SK-N-SH (cell line): ENCODE data around the gene TUBGCP3. TPM values are rescaled to one million over a fixed set of nuclear protein-coding genes. Genes with fewer than 3 reads are reported as not detected.

Experiments
- CTCF ChIA-PET: fragments of 300-600, 350-600 bp; formaldehyde crosslinking; extraction: SDS; loops from one replicate; lab custom pipeline; 2021; lab: Yijun Ruan, JAX
- POLR2A ChIA-PET: fragments of 350-600 bp; sonication (Branson Sonifier 250); formaldehyde crosslinking; extraction: SDS; loops from one replicate; lab custom pipeline; 2020; ENCODE audit warnings: antibody characterized with exemption, inconsistent platforms; lab: Yijun Ruan, JAX
- DNase-seq: peaks from one replicate; pipeline ENCODE4 v3.0.0; 2012
- H2AFZ ChIP-seq: fragments of 200-600 bp; sonication (generic); 2 replicates; pipeline ENCODE4 v1.8.1; 2016; ENCODE audit warnings: antibody characterized with exemption, mild to moderate bottlenecking, low read depth
- H3F3A ChIP-seq: fragments of 200-600 bp; sonication (generic); replicated peaks from 2 replicates; pipeline ENCODE3; 2016; ENCODE audit warnings: antibody characterized with exemption, mild to moderate bottlenecking; ENCODE audit not compliant: insufficient read depth
- H3K27ac ChIP-seq, 2 experiments: fragments of 200-500 bp in 1 of 2; fragments of 200-600 bp in 1 of 2; sonication (Bioruptor generic) in 1 of 2; sonication (generic), shearing (Covaris generic) in 1 of 2; 2 replicates each; pipeline versions ENCODE4 v1.5.1 to v1.6.1; 2014 to 2016; ENCODE audit warnings: low read depth in 2 of 2, inconsistent platforms in 1 of 2, low read length in 1 of 2, mild to moderate bottlenecking in 1 of 2, mixed read lengths in 1 of 2
- H3K27me3 ChIP-seq: fragments of 200-600 bp; sonication (generic), shearing (Covaris generic); 2 replicates; pipeline ENCODE4 v1.6.1; 2016; ENCODE audit warnings: mixed run types; ENCODE audit not compliant: insufficient read depth
- H3K36me3 ChIP-seq, 2 experiments: fragments of 200-500 bp in 1 of 2; fragments of 200-600 bp in 1 of 2; sonication (Bioruptor generic) in 1 of 2; sonication (generic) in 1 of 2; replicated peaks in 1 of 2; 2 replicates each; pipeline versions ENCODE3 to v1.5.1; 2014 to 2016; ENCODE audit warnings: low read length in 1 of 2, mild to moderate bottlenecking in 1 of 2; ENCODE audit not compliant: insufficient read depth in 2 of 2, control insufficient read depth in 1 of 2
- H3K4me1 ChIP-seq, 2 experiments: fragments of 200-500 bp in 1 of 2; fragments of 200-600 bp in 1 of 2; sonication (Bioruptor generic) in 1 of 2; sonication (generic), shearing (Covaris generic) in 1 of 2; 2 replicates each; pipeline versions ENCODE4 v1.5.1 to v1.6.1; 2014 to 2016; ENCODE audit warnings: low read depth in 1 of 2, low read length in 1 of 2, mixed run types in 1 of 2; ENCODE audit not compliant: insufficient read depth in 2 of 2, control insufficient read depth in 1 of 2
- H3K4me2 ChIP-seq: fragments of 200-600 bp; sonication (generic), shearing (Covaris generic); 2 replicates; pipeline ENCODE4 v1.6.1; 2017; ENCODE audit warnings: mixed run types
- H3K4me3 ChIP-seq, 2 experiments: fragments of 200-500 bp in 1 of 2; fragments of 200-600 bp in 1 of 2; sonication (Bioruptor generic) in 1 of 2; sonication (generic), shearing (Covaris generic) in 1 of 2; 2 replicates each; pipeline versions ENCODE4 v1.5.1 to v1.8.1; 2014 to 2016; ENCODE audit warnings: low read depth in 2 of 2, inconsistent platforms in 1 of 2, low read length in 1 of 2, mild to moderate bottlenecking in 1 of 2, mixed read lengths in 1 of 2, moderate library complexity in 1 of 2
- H3K79me2 ChIP-seq: fragments of 200-600 bp; sonication (generic); 2 replicates; pipeline ENCODE4 v1.8.1; 2017; ENCODE audit warnings: mild to moderate bottlenecking; ENCODE audit not compliant: insufficient read depth
- H3K9ac ChIP-seq: fragments of 200-600 bp; sonication (generic); 2 replicates; pipeline ENCODE4 v1.6.1; 2017; ENCODE audit warnings: mixed run types
- H3K9me2 ChIP-seq: fragments of 200-600 bp; sonication (generic); 2 replicates; pipeline ENCODE4 v1.6.1; 2017; ENCODE audit warnings: mixed run types
- H3K9me3 ChIP-seq: fragments of 200-600 bp; sonication (generic); 2 replicates; pipeline ENCODE4 v1.6.1; 2017; ENCODE audit warnings: mixed run types, mild to moderate bottlenecking, moderate library complexity
- H4K20me1 ChIP-seq: fragments of 200-600 bp; sonication (generic); 2 replicates; pipeline ENCODE4 v1.6.1; 2017; ENCODE audit warnings: mild to moderate bottlenecking, mixed run types; ENCODE audit not compliant: insufficient read depth
- CHD2 ChIP-seq: fragments of 150-350 bp; IDR thresholded peaks from 2 replicates; pipeline ENCODE4 v1.6.1; 2018; ENCODE audit warnings: low read length; ENCODE audit not compliant: partially characterized antibody
- CTCF ChIP-seq: fragments of 200-600 bp; sonication (generic); IDR thresholded peaks from 2 replicates; pipeline ENCODE4 v1.6.1; 2017; ENCODE audit warnings: antibody characterized with exemption, mild to moderate bottlenecking, moderate library complexity
- ELF1 ChIP-seq: IDR thresholded peaks from 2 replicates; pipeline ENCODE4 v1.4.0; 2012
- EP300 ChIP-seq, 2 experiments: IDR thresholded peaks; 2 replicates each; pipeline versions ENCODE4 v1.4.0 to v1.6.1; 2012; ENCODE audit warnings: borderline replicate concordance in 1 of 2, low read depth in 1 of 2, low read length in 1 of 2
- EZH2phosphoT487 ChIP-seq: fragments of 200-600 bp; sonication (generic); IDR thresholded peaks from 2 replicates; pipeline ENCODE4 v1.6.1; 2017; ENCODE audit warnings: low read depth, mixed run types, mild to moderate bottlenecking, antibody characterized with exemption, moderate library complexity, borderline replicate concordance
- FOSL2 ChIP-seq: IDR thresholded peaks from 2 replicates; pipeline ENCODE4 v1.4.0; 2012; ENCODE audit warnings: low read depth, mild to moderate bottlenecking, moderate library complexity, borderline replicate concordance
- GATA2 ChIP-seq: sonication (generic); formaldehyde crosslinking; IDR thresholded peaks from 2 replicates; pipeline ENCODE4 v1.5.0; 2020; ENCODE audit warnings: mild to moderate bottlenecking, missing genetic modification reagents
- IRF3 ChIP-seq: fragments of 150-350 bp; IDR thresholded peaks from 2 replicates; pipeline ENCODE4 v1.6.1; 2016; ENCODE audit warnings: mild to moderate bottlenecking, low read depth, low read length
- JUND ChIP-seq: IDR thresholded peaks from 2 replicates; pipeline ENCODE4 v1.4.0; 2012
- MAX ChIP-seq: IDR thresholded peaks from 2 replicates; pipeline ENCODE4 v1.4.0; 2012; ENCODE audit warnings: low read depth
- MXI1 ChIP-seq: IDR thresholded peaks from 2 replicates; pipeline ENCODE4 v1.6.1; 2012; ENCODE audit warnings: mild to moderate bottlenecking, low read depth, low read length, improper control_type of control experiment
- NRF1 ChIP-seq: IDR thresholded peaks from 2 replicates; pipeline ENCODE4 v1.6.1; 2012; ENCODE audit warnings: low read depth, mild to moderate bottlenecking, low read length
- PBX3 ChIP-seq: IDR thresholded peaks from 2 replicates; pipeline ENCODE4; 2012
- RAD21 ChIP-seq: IDR thresholded peaks from 2 replicates; pipeline ENCODE4 v1.6.1; 2012; ENCODE audit warnings: mild to moderate bottlenecking, low read length
- SMC3 ChIP-seq: IDR thresholded peaks from 2 replicates; pipeline ENCODE4 v1.6.1; 2012; ENCODE audit warnings: low read depth, low read length, improper control_type of control experiment
- TCF12 ChIP-seq: IDR thresholded peaks from 2 replicates; pipeline ENCODE4 v1.4.0; 2012
- USF1 ChIP-seq: IDR thresholded peaks from 2 replicates; pipeline ENCODE4 v1.4.0; 2012; ENCODE audit warnings: low read depth, borderline replicate concordance
- USF2 ChIP-seq: fragments of 150-350 bp; IDR thresholded peaks from 2 replicates; pipeline ENCODE4 v1.6.1; 2017; ENCODE audit warnings: antibody characterized with exemption, low read length, low read depth, borderline replicate concordance
- WGBS: methylation state at CpG from one replicate; pipeline ENCODE4 v1.1.6; 2017; ENCODE audit warnings: low lambda C conversion rate; 5-methylcytosine and 5-hydroxymethylcytosine counted together
- polyA plus RNA-seq, 3 experiments: library from polyadenylated mRNA; depleted of rRNA; stranded (reverse); fragments of >200 nt; gene quantifications; 2 replicates each; pipeline ENCODE4 v1.2.3, GENCODE V29; 2012

The TUBGCP3 gene
- polyA plus RNA-seq, 1 of the 3 experiments (the other 2 are of a cell fraction): 16.8 TPM

- Histone ChIP-seq H3K36me3 (no peaks in the 10 kb centered on the region), H2AFZ (no peak overlapping the region), H3K9me3 (no peaks in the 10 kb centered on the region), H3K4me1 (no peaks in the 10 kb centered on the region; a peak in 1 of 4 replicates), H3K27ac (no peak overlapping the region), H3K27me3 (no peaks in the 10 kb centered on the region), H4K20me1 (no peaks in the 10 kb centered on the region), H3F3A (no peaks in the 10 kb centered on the region), H3K4me2 (no peak overlapping the region), H3K9me2 (no peaks in the 10 kb centered on the region), H3K9ac (no peak overlapping the region), H3K79me2 (no peaks in the 10 kb centered on the region), H3K4me3 (no peak overlapping the region)
- ChIA-PET POLR2A (no interaction called here), CTCF (interaction anchor here (0.8 to 2.2 kb wide), 2 partner anchors 22 to 159 kb away, joined by 3 to 7 read pairs; no protein-coding TSS in a partner anchor)
- TF ChIP-seq RAD21 (no peak), IRF3 (no peak), USF1 (no peak), PBX3 (no peak), CHD2 (no peak), TCF12 (no peak), CTCF (no peak), SMC3 (no peak), JUND (no peak), EZH2phosphoT487 (no peak), MXI1 (no peak), MAX (no peak)
- 82% methylated on average over 8 of the region's 8 CpGs for WGBS
- DNase-seq: no peak
Measured at GRCh38 chr13:112602189-112602588, 14.2 kb upstream of the TUBGCP3 start.

- H3K9me3 ChIP-seq: no peaks in the 10 kb centered on the region
- ChIA-PET POLR2A (interaction anchor here (0.7 kb wide), 1 partner anchor 26 kb away, joined by 3 read pairs; no protein-coding TSS in a partner anchor), CTCF (interaction anchor here (2.2 kb wide), 1 partner anchor 158 kb away, joined by 7 read pairs; no protein-coding TSS in a partner anchor)
- H3K27me3 ChIP-seq: no peaks in the 10 kb centered on the region
- no peak for DNase-seq
- H3K4me1 ChIP-seq: no peaks in the 10 kb centered on the region; a peak in 1 of 4 replicates
- no peak overlapping the region for H3K27ac ChIP-seq
- H2AFZ ChIP-seq: no peak overlapping the region
- no peaks in the 10 kb centered on the region for H4K20me1 ChIP-seq
- 79% methylated on average over 13 of the region's 14 CpGs for WGBS
- no peaks in the 10 kb centered on the region for H3K9me2 ChIP-seq
- H3K9ac ChIP-seq: no peak overlapping the region
- H3K36me3 ChIP-seq: no peaks in the 10 kb centered on the region
- H3K79me2 ChIP-seq: no peaks in the 10 kb centered on the region
- H3F3A ChIP-seq: no peaks in the 10 kb centered on the region
- H3K4me3 ChIP-seq: no peak overlapping the region
- H3K4me2 ChIP-seq: no peak overlapping the region
- no peak for TF ChIP-seq CTCF
- no peak for TF ChIP-seq EZH2phosphoT487
- no peak for TF ChIP-seq NRF1
- TF ChIP-seq MAX: no peak
- TF ChIP-seq USF2: no peak
- TF ChIP-seq ELF1: no peak
- no peak for TF ChIP-seq CHD2
- TF ChIP-seq EP300 (IDR thresholded peaks at IDR 0.05; ENCODE audit: borderline replicate concordance in 1 of 2, low read depth in 1 of 2, low read length in 1 of 2): no peak
- TF ChIP-seq FOSL2: no peak
- no peak for TF ChIP-seq GATA2
Measured at GRCh38 chr13:112601371-112601770, 13.4 kb upstream of the TUBGCP3 start.
